ENCODE measurements around the gene GARRE1.
"Not testable (repeated sequence)": the region's sequence is repeated elsewhere in the genome, so short reads cannot be mapped to it uniquely, and the experiment has no call there.

Gene GARRE1

DNA sequence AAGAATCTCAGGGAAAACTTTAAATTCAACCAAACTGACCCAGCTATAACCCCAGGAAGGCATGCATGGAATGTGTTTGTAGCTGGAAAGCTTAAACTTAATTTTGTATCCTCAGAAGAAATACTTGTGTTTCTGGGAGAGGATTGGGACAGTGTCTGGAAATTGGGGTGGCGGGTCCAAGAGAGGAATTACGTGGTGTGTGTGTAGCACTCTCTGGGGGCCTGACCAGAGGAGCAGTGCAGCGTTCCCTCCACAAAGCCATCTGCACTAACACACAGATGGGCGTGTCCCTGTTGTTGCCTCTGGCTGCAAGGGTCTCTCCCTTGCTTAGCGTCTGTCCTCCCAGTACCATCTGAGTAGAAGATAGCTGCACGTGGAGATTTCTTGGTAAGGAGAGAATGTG, 6.4 kb downstream of the GARRE1 start:
- DNase-seq = no peak

DNA sequence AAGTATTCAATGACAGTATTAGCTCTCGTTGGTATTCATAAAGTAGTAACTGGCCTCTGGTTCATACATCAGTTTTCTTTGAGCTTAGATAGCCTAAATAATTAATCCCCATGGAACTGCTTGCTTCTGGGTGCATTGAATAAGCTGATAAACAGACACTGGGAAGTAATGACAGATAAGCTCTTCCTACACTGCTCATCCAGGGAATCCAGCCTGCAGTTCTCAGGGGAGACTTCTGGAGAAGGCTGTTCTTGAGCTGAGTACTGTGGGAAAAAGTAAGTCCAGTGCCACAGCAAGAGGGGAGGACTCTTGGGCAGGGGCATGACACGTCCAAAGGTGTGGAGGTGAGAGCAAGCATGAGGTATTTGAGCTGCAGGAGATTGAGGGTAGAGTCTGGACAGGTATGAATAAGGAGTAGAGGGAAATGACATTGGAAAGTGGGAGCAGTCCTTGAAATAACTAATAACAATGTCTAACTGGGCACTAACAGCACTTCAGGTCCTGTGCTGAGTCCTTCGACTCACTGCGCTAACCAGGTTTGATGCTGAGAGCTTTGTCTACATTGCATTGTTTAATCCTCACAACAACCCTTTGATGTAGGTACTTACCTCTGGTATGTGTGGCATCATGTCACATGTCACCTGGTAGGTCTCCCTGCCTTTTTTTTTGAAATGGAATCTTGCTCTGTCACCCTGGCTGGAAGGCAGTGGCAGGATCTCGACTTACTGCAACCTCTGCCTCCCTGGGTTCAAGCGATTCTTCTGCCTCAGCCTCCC, 7.2 kb downstream of the GARRE1 start:
- no peak for DNase-seq

DNA sequence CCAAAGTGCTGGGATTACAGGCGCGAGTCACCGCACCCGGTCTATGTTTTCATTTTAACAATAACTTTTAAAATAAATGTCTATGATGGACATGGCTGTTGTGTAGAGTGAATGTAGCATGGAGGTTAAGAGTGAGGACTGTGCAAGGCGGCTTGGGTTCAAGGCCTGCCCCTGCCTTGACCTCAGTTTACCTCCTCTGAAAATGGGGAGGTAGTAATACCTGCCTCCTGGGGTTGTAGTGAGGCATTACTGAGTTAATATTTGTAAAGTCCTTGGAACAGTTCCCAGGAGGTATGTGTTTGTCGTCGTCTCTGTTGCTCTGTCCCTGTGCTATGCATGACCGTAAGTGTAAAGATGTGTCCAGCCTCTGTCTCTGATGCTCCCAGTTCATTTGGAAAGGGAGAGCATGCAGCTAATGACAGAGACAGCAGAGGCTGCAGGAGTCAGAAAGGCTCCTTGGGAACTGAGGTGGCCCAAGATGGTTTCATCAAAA, 9.4 kb downstream of the GARRE1 start:
- DNase-seq = no peak

DNA sequence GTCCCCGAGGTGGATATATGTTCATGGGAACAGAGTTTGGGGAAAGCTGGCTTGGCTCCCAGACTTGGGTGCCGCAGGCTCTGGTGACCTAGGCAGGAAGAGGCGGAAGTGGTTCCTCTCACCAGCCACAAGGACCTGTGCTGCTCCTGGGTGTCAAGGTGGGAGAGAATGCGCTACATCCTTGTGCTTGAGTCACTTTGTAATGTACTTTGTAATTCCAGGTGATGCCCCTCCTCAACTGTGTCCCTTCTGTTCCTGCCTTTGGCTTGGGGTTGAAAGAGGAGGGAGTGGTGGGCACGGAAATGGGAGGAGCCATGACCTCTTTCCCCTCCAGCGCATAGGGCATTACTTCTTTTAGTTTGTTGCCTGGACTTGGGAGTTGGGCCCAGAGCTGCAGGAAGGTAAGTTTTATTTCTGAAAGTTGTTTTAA, 10.9 kb downstream of the GARRE1 start:
- DNase-seq = no peak

DNA sequence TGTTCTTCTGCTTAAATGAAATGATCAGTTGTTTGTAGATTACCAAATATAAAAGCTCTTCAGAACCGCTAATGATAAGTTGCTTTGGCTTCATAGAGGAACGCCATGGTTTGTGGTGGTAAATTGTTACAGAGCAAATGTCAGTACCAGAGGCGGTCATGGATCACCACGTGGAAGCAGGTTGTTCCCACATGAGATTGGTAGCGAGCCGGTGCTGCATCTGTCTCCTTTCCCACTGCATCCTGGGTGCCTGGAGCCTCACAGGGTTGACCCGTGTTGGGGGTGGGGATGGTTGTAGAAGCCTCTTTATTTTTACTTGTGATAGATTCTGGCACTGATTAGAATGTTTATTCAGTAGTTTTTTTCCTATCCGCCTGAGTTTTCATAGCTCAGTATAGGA, 14.7 kb downstream of the GARRE1 start:
- DNase-seq = peak; percentile 10

DNA sequence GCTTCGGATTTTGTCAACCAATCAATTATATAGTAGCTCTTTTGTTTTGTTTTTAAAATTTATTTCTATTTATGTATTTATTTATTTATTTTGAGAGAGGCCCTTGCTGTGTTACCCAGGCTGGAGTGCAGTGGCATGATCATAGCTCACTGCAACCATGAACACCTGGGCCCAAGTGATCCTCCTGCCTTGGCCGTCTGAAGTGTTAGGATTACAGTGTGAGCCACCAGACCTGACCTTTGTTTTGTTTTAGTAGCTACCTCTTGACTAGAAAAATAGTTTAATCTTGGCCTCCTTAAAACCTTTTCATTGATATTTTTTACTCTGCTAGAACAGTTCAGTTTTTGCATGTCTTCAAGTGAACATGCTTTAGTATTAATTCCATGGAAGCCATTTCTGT, 15.1 kb downstream of the GARRE1 start:
- no peak for DNase-seq

DNA sequence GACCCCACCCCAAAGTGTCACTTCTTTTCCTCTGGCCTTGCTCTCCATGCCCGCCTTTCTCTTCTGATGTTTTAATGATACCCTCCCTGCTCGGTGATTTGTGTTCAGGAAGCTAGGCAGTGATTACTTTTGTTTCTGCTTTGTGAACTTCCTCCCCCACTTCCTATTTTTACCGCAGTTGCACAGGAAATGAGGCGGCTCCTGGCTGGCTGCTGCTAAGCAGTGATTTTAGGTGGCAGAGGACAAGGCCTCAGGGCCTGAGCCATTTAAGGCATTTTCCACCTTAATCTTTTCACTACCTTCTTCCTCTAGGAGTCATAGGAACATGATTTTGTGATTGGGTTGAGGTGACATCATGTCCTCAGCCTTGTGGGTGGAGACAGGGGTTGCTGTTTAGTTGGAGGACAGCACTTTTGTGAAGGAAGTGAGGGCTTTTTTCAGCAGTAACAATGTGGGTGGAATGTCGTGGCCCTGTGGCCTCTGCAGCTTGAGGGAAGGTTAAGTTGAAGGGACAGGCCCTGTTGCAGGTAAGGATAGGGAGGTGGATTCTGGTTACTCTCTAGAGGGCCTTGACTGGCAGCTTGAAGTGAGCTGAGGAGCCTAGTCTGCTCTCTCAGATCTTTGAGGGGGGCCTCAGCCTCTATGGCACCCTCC, 15.7 kb downstream of the GARRE1 start:
- DNase-seq = peak; percentile 86

DNA sequence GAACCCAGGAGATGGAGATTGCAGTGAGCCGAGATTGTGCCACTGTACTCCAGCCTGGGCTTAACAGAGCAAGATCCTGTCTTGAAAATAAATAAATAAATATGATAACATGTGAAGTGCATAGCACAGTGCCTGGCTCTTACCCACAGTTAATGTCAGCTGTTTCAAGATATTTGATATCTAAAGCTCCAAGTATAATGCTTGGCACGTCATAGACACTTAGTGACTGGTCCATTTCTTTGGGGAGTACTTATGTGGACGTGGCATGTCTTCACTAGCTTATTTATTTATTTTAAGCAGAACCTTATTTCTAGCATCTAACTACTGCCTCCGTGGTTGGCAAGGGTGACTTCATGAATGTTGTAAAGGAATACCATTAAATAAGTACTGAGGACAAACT, 18.8 kb downstream of the GARRE1 start:
- no peak for DNase-seq

DNA sequence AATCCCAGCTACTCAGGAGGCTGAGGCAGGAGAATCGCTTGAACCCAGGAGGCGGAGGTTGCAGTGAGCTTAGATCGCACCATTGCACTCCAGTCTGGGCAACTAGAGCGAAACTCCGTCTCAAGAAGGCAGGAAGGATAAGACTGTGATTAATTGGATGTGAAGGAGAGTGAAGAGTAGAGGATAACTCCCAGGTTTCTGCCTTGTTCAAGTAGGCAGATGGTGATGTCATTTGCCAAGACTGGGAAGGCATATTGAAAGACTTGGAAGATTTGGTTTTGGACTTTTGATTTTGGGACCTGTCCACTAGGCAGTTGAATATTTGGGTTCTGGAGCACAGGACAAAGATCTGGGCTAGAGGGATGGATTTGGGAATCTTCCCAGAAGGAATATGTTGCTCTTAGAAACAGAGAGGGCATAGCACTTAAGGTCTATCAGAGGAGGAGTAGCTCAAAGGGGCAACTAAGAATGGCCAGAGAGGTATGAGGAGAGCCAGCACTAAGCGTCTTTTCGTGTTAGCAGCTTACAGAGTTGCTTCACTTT, 20.0 kb downstream of the GARRE1 start:
- no peak for DNase-seq

DNA sequence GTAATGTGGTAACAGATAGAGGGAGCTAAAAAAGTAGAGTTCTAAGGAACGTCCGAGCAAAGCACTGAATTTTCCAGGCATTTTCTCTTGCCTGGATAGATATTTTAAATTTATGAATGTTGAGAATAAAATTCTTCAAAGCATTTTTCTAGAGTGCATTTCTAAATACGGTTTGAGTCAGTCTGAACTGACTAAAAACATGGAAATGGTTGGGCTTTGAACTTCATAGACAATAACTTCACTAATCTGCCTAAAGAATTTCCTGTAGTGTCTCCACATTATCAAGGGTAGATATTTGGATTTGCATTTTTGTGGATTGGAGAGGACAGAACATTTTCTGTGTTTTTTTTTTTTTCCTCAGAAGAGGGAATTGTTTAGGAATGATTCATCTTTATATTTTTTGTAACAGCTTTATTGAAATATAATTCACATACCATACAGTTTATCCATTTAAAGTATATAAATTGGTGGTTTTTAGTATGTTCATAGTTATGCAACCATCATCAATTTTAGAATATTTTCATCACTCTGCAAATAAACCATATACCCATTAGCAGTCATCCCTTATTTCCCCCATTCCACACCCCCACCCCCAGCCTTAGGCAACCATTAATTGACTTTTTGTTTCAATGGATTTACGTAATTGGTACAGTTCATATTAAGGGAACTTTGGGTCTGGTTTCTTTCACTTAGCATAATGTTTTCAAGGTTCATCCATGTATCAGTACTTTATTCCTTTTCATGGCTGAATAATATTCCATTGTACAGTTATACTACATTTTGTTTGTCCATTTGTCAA, 20.7 kb downstream of the GARRE1 start:
- no peak for DNase-seq

DNA sequence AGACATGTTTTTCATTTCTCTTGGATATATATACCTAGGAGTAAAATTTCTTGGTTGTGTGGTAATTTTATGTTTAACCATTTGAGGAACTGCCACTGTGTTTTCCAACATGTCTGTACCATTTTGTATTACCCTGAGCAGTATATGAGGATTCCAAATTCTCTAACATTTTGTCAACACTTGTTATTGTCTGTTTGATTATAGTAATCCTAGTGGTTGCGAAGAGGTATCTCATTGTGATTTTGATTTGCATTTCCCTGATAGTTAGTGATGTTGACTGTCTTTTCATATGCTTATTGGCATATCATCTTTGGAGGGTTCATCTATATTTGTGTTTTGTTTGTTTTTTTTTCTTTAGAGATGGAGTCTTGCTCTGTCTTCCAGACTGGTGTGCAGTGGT, 21.4 kb downstream of the GARRE1 start:
- DNase-seq = no peak

DNA sequence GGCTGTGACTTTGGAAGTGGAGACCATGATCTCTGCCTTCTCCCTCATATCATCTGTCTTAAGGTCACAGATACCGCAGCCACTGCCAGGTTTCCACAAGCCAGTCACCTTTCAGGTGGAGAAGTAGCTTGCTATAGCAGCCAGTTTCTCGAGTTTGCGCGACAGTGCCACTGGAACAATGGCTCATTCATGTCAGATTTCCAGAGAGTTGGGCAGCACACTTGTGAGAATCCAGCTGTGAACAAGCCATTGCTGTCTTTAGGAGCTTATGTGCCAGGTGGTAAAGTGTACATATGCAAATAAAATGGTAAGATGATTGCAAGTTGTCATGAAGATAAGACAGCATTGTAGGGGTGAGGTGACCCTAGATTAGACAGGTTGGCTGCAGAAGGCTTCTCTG, 22.3 kb downstream of the GARRE1 start:
- no peak for DNase-seq

DNA sequence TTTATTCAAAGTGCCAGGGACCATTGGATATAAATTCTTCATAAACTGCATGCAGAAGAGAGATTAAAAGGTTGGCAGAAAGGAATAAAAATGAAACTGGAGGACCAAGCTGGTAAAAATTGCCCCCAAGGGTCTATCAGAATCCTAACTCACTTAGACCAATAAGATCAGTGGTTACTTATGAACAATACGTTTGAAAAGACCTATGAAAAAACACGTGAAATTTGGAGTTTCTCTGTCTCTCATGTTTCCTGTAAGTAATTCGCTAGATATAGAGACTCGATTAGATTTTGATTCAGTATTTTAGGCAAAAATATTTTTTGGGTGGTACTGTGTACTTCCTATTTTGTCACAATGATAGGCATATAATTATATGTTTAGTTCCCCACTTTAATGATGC, 22.9 kb downstream of the GARRE1 start:
- no peak for DNase-seq

DNA sequence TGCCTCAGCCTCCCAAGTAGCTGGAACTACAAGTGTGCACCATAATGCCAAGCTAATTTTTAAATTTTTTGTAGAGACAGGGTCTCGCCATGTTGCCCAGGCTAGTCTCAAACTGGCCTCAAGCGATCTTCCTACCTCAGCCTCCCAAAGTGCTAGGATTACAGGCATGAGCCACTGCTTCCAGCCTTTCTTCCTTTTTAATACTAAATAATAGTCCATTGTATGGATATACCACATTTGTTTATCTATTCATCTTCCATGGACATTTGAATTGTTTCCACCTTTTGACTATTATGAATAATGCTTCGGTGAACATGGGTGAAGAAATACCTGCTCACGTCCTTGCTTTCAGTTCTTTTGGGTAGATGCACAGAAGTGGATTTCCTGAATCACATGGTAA, 24.4 kb downstream of the GARRE1 start:
- DNase-seq = no peak

DNA sequence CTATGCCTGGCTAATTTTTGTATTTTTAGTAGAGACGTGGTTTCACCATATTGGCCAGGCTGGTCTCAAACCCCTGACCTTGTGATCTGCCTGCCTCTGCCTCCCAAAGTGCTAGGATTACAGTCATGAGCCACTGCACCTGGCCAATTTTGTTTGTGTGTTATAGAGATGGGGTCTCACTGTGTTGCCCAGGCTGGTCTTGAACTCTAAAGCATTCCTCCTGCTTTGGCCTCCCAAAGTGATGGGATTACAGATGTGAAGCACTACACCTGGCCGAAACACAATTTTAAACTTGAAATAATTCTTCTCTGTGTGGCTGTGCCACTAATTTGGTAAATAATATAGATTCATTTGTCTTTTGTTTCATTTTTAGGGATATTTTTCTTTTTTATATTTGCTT, 27.1 kb downstream of the GARRE1 start:
- DNase-seq = not testable (repeated sequence)

DNA sequence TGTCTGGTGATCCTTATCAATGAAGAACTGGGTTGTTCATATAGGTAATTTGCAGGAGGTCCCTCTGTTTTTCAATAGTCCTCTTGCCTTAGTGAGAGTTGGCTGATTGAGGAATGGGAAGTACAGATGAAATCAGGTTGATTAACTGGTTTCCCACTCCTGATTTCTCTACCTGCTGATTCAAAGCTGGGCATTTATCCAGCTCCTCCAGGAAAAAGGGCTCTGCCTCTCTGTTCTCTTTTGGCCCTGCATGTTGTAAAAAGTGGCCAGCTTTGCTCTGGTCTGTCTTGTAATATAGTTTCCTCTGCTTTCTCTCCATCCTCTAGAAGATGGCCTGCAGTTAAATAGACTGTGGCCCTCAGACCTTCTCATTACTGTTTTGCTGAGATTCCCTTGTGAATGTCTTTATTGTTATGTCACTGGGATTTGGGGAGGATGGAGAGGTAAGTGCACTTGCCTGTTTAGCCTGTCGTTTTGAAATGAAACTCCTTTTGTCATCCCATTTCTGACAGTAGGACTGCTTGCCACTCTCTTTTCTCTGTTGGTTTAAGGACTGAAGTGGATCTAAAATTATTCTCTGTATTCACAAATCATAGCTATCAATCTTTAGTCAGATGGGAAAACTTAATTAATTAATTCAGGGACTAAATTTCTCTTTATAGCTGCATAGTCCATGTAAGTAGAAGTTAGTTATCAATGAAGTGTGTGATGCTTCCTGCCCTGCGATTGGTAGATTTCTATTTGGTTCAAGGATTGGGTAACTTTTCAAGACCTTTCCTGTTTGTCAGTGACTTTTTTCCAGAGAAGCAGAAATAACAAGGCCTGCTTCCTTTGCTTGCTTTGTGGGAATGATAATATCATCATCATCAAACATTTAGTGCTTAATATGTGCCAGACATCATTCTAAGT, 28.5 kb downstream of the GARRE1 start:
- DNase-seq = no peak

DNA sequence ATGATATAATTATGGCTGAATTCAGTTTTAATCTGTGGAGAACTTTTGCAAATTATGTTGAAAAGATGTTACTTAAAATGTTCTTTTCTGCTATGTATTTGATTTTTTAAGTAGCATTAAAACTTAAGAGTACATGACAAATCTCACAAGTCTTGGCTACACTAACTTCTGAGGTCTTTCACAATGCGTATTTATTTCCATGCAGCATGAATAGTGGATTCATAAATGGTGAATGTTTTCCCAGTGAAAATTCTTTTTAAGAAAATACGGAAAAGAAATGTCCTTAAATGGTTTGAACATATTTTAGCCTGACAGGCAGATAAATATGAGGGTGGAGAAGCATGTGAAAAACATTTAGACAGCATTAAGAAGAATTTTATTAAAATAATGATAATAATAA, 30.2 kb downstream of the GARRE1 start:
- DNase-seq = no peak

DNA sequence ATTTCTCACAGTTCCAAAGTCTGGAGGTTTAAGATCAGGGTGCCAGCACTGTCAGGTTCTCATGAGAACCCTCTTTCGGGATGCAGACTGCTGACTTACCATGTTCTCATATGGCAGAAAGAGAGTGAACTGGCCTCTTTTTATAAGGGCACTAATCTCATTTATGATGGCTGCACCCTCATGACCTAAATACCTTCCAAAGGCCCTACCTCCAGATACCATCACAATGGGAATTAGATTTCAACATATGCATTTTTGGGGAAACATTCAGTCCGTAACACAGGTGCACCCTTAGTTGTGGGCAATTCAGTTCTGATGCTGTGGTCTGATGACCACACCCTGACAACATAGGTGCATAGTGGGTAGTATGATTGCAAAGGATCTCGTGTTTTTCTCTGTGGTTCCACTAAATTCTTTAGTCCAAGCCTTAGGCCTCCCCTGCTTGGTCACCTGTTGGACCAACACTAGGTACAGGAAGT, 33.3 kb downstream of the GARRE1 start:
- DNase-seq = no peak

DNA sequence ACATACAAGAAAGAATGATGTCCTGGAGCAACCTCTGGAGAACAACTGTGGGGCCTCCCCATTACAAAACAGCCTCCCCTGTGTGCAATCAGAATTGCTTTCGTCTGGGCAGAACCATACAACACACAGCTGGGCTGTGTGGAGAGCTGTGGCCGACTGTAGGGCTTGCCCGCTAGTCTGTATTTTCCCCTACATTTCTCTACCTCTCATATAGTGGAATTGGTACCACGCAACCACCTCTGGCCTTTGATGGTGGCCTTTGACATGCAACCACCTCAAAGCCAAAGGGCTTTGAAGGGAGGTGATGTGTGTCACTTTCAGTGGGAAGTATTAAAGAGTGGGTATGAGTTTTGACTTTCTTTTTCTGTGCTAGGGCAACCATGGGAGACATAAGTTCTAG, 34.0 kb downstream of the GARRE1 start:
- DNase-seq = no peak

DNA sequence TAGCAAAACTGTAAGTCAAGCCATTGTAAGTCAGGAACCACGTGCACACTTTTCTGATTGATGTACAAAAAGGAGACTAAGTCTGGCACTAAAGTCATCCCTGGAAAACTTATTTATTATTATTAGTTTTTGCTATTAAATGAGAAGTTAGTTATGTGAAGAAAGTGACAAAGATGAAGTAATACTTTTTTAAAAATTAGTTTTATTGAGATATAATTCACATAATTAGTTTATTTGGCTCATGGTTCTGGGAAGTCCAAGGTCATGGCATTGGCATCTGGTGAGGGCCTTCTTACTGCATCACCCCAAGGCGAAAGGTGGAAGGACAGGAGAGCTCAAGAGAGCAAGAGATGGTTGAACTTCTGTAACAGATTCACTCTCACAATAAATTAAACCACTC, 36.9 kb downstream of the GARRE1 start:
- no peak for DNase-seq

DNA sequence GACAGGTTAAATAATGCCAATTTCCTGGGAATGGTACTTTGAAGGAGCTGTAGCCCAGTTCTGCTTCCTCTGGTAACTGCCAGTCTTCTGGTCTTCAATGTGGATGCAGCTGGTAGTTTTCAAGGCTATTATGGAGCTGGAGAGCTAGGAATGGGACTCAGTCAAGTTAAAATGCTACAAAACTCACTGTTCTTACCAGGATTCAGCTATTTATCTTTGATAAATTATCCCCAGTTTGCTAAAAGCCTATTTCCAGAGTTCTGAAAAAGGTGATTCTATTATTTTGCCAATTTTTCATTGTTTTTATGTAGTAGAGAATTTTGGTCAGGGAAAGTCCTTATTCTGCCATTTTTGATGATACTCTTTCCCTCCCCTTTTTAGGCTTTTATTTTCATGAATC, 40.7 kb downstream of the GARRE1 start:
- DNase-seq = no peak

DNA sequence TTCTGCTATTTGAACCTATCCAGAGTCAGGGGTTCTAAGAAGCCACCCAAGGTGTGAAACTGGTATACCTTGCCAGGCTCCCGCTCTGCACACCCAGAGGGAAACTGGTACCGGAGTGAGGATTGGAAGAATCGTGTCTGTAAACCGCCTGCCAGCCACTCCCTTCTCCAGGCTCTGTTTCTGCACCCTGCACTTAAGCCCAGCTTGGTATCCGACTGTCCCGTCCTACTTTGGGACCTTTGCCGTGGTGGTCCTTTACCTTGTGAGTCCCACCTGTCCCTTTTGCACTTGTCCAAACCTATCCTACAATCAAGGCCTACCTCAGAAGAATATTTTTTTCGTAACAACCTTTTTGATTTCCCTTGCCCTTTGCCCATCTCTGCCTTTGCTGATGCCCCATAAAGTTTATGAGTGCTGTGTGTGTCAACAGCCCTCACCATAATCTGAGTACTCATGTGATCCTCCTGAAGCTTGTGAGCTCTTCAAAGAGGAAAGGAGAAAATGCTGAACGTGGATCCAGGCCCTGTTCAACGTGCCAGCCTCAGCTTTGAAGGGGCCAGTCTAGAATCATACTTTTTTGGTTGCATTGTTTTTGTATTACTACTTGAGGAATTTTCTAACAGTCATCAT, 44.7 kb downstream of the GARRE1 start:
- DNase-seq = no peak
